22Rv1 (cell line): ENCODE measurements around the gene GAK.

Source experiments
- ZFX ChIP-seq: fragments of 450-650 bp; IDR thresholded peaks from 2 replicates; pipeline ENCODE4 v1.6.1; 2017; ENCODE audit warnings: antibody characterized with exemption, borderline replicate concordance
- TF ChIP-seq, protein P1 (sequence below): fragments of 450-650 bp; IDR thresholded peaks from 2 replicates; pipeline ENCODE4 v1.5.1; 2017; ENCODE audit warnings: mild to moderate bottlenecking

DNA sequence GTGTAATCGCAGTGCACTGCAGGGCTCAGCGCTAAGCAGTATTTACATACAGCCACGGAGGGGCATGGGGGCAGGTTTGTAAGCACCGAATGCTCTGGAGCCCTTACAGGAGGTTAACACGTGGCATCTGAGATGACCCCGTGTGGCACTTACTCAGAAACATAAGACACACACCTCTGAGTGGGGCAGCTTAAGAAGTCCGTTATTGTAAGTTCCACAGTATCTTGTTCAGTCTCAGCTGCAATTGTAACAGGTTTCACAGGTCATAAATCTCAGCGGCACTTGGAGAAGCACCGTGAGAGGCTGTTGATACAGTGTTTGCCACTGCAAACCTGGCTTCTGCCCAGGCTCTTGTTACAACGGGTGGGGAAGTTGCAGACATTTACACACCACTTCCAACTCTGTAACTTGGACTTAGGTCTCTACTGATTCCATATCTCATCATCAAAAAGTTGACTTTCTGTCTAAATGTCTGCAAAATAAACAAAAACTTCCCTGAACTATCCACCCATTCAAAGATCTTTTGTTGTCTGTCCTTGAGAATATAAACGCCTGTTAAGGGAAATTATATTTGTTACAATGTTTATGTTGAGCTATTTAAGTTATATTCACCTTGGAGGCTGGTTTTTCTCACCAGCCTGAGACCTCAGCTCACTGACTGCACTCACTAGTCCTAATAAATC is 116.5 kb downstream of the GAK start:
- TF ChIP-seq, protein P1, sequence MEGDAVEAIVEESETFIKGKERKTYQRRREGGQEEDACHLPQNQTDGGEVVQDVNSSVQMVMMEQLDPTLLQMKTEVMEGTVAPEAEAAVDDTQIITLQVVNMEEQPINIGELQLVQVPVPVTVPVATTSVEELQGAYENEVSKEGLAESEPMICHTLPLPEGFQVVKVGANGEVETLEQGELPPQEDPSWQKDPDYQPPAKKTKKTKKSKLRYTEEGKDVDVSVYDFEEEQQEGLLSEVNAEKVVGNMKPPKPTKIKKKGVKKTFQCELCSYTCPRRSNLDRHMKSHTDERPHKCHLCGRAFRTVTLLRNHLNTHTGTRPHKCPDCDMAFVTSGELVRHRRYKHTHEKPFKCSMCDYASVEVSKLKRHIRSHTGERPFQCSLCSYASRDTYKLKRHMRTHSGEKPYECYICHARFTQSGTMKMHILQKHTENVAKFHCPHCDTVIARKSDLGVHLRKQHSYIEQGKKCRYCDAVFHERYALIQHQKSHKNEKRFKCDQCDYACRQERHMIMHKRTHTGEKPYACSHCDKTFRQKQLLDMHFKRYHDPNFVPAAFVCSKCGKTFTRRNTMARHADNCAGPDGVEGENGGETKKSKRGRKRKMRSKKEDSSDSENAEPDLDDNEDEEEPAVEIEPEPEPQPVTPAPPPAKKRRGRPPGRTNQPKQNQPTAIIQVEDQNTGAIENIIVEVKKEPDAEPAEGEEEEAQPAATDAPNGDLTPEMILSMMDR = no peak
- TF ChIP-seq ZFX = no peak
